ENCODE measurements around the gene HEATR9.
"Not testable (repeated sequence)": the region's sequence is repeated elsewhere in the genome, so short reads cannot be mapped to it uniquely, and the experiment has no call there.

Gene HEATR9, protein sequence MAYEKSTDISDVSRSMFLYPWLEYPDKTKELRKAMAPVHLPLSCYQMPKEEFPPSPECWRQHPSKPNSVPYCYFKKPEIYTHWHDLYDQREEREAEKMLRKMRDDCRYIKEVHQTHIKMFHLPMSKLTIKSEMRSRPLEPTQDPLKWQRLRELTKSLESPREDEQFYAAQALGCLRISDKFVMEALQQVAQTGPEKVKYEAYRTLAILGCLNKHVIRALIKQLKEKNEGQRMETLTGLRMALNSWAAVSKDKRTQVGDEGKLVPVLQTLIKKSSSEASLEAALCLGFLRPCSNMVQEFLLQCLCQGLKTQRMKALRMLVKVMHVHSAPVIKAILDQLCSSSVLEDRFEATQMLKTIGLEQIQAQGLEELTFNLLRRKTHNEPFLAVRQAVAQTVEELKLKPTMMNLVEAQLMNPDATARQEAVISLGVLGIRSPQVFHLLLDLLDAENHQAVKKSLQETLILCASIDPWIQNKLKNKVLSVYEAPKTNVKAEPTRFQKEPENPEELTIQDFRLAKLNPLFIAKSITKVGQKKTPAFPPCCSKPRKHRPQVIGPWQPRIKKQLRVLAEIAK

DNA sequence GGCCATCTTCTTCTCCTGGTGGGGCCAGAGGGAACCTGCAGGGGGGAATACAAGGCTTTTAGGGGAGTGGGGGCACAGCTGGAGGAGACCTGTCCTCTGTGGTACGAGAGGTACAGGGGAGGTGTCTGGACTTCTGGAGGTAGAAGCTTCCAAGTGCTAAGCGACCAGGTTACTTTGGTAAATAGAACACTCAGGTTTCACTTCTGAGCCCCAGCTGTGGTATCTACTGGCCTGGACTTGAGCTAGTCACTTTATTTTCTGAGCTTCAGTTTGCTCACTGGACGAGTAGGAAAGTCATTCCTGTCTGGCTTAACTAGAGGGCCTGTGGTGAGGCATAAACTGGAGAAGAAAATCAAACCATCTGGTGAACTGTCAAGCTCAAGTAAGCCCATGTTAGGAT is at the start of gene HEATR9:
HEATR9 (minus strand) TSS at position 155 of the 400 bp plus-strand sequence; CDS start at position 6, 149 bp downstream.
- no peak for DNase-seq

DNA sequence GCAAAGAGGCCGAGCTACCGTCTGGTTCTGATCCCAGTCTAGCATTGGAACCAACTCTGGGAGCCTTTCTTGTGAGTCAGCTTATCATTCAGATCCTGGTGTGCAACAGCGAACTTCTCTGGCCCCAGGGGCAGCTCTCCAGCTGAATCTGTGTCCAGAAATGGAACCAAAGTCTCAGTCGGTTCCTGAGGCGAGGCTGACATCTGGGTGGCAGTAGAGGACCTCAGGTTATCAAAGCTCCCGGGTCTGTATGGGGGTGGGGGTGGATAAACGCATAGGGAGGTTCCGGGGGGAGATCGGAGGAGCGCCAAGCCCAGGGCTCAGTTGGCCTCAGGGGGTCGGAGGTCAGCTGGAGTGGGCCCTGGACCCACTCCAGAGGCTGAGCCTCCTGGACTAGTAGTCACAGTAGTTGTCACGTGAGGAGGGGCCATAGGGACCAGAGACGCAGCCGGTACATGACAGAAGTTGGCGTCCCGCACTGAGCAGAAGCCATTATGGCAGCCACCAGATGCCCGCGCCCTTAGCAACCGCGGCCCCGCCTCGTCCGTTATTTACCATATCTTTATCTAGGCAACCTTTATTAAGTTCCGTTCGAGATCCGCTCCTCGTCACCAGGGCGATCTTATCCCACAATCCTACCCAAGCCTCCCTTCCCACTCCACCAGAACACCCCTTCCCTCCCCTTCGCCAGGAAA is 49.0 kb upstream of the HEATR9 start:
- DNase-seq, result no peak

DNA sequence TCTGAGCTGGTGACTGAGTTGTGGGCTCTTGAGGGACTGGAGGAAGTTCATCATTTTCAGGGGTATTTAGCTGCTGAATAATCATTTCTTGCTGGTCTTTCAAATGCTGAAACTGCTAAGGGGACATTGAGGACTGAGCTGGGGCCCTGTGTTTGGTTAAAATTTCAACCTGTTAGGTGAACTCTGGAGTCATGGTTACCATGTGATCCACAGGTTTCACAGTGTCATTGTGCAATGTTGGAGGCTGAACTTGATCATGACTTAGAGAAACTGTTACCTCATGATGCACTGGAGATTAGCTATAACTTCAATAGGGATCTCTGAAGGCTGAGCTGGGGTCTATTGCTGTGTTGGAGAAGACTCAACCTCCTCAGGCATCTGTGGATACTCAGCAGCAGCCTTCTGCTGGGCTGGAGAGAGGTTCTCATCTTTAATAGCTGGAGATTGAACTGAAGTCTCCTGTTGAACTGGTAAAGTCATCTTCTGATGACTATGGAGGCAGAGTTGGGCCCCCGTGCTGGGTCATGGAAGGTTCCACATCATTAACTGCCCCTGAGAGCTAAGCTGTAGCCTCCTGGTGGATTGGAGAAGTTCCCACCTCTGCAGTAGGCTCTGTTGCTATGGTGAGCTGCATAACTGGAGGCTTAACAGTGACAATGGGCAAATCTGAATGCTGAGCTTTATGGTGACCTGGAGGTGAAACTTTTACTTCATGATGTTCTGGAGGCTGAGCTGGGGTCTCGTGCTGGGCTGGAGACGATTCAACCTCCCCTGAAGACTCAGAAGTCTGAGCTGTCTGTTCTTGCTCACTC is 46.7 kb upstream of the HEATR9 start:
- DNase-seq, result no peak

DNA sequence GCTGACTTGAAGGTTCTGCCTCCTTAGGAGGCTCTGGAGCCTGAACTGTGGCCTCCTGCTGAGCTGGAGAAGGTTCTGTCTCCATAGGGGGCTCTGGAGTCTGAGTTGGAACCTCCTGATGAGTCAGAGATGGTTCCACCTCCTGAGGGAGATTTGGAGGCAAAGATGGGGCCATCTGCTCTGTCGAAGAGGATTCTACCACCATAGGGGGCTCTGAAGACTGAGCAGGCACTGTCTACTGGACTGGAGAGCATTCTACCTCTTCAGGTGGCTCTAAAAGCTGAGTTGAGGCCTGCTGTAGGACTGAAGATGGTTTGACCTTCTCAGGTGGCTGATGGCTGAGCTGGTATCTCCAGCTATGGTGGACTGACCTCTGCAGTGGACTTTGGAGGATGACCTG is 45.7 kb upstream of the HEATR9 start:
- DNase-seq, result no peak

DNA sequence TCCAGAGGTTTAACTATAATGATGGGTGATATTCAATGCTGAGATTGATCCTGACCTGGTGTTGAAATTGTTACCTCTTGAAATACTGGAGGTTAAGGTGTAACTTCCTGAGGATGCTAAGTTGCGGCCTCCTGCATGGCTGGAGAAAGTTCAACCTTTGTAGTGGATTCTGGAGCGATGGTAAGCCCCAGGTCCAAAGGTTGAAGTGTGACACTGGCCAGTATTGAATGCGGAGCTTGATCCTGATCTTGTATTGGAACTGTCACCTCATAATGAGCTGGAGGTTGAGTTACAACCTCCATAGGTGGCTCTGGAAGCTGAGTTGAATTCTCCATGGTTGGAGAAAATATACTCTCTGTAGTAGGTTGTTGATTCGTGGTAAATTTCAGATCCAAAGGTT is 44.9 kb upstream of the HEATR9 start:
- no peak for DNase-seq

DNA sequence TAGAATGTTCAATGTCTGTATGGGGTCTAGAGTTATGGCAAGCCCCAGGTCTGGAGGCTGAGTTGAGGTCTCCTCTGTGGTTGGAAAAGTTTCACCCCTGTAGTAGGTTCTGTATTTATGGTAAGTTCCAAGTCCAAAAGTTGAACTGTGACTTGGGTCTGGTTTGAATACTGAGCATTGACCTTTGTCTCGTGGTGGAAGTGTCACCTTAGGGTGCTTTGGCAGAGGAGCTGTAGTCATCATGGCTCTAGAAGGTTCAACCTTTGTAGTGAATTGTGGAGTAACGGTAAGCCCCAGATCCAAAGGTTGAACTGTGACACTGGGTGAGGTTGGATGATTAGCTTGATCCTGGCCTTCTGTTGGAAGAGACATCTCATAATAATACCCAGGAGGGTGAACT is 44.3 kb upstream of the HEATR9 start:
- no peak for DNase-seq

DNA sequence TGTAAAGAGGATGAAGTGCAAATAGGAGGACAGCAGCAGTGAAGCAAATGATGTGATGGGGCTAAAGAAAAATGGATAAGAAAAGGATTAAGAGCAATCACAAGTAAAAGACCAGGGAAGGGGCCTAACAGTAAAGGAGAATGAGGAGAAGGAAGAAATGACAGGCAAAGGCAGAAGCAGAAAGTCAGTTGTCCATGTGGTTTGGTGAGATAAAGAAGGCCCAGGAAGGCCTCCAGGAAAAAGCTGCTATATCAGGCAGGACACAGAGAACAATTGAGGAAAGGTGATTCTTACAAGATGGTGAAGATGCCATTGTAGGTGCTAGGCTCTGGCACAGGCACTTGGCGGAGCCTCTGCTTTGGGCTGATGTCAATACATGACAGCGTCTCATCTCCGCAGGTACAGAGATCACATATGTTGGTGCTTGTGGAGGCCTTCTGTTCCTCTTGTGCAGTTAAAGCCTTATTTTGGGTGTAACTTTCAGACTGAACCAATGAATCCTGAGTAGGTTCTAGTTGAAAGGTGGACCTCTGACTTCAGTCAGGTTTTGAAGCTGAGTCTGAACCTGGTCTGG is 43.7 kb upstream of the HEATR9 start:
- DNase-seq, result no peak

DNA sequence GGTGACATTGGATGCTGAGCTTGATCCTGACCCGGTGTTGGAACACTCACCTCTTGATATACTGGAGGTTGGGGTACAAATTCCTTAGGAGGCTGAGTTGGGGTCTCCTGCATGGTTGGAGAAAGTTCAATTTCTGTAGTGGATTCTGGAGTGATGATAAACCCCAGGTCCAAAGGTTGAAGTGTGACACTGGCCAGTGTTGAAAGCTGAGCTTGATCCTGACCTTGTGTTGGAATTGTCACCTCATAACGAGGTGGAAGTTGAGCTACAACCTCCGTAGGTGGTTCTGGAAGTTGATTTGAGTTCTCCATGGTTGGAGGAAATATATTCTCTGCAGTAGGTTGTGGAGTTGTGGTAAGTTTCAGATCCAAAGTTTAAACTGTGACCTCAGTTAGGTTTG is 40.7 kb upstream of the HEATR9 start:
- no peak for DNase-seq

DNA sequence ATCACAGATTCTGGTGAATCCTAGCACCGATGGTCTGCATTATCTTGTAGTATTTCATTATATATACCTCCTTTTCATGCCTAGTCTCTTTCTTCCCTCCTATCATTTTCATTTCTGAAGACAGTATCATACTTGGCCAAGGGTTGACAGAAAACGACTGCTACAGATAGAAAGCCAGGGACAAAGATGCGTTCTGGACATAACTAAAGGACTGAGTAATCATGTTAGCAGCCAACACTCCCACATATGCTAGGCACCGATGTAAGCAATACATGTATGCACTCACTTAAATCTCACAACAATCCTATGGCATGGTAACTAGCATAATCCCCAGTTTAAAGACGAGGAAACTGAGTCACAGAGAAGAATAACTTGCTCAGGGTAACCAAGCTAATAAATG is 39.0 kb upstream of the HEATR9 start:
- DNase-seq, result no peak

DNA sequence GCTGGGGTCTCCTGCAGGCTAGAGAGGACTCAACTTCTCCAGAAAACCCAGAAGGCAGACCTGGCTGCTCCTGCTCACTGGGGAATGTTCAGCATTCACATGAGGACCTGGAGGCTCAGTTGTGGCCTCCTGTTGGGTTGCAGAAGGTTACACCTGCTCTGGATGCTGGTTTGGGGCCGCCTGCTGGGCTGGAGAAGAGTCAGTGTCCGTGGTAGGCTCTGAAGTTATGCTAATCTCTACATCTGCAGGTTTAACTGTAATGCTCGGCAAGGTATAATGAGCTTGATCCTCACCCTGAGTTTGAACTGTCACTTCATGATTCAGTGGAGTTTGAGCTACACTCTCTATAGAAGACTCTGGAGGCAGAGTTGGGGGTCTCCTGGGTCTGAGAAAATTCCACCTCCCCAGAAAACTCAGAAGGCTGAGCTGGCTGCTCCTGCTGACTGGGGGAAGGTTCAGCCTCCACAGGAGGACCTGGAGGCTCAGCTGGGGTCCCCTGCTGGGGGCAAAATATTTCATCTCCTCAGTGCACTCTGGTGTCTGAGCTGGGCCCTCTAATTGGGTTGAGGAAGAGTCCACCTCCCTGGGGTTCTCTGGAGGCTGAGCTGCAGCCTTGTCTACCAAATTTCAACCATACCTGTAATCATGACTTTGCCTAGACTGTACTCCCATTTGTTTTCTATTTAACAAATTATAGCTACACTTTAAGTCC is 38.4 kb upstream of the HEATR9 start:
- no peak for DNase-seq

DNA sequence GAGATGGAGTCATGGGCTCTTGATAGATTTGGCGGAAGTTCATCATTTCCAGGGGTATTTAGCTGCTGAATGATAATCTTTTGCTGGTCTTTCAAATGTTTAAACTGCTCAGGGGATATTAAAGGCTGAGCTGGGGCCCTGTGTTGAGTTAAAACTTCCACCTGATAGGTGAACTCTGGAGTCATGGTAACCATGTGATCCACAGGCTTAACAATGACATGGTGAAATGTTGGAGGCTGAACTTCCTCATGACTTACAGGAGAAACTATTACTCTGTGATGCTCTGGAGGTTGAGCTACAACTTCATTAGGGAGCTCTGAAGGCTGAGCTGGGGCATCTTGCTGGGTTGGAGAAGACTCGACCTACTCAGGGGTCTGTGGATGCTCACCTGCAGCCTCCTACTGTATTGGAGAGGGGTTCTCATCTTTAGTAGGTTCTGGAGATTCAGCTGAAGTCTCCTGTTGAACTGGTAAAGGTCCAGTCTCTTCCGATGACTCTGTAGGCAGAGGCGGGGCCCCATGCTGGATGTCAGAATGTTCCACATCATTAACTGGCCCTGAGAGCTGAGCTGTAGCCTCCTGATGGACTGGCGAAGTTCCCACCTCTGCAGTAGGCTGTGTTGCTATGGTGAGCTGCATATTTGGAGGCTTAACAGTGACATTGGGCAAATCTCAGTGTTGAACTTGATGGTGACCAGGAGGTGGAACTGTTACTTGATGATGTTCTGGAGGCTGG is 37.7 kb upstream of the HEATR9 start:
- DNase-seq, result no peak

DNA sequence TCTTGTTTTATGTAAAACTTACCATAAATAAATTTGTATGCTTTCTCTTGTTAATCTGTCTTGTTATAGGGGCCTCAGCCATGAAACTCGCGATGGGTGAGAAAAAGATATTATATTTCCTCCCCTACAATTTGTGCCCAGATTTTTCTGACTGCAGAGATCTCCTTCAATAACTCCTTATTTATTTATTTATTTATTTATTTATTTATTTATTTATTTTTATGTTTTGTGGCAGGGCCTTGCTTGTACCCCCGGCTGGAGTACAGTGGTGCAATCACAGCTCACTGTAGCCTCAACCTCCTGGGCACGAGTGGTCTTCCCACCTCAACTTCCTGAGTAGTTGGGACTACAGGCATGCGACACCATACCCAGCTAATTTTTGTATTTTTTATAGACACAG is 34.8 kb upstream of the HEATR9 start:
- DNase-seq, result no peak

DNA sequence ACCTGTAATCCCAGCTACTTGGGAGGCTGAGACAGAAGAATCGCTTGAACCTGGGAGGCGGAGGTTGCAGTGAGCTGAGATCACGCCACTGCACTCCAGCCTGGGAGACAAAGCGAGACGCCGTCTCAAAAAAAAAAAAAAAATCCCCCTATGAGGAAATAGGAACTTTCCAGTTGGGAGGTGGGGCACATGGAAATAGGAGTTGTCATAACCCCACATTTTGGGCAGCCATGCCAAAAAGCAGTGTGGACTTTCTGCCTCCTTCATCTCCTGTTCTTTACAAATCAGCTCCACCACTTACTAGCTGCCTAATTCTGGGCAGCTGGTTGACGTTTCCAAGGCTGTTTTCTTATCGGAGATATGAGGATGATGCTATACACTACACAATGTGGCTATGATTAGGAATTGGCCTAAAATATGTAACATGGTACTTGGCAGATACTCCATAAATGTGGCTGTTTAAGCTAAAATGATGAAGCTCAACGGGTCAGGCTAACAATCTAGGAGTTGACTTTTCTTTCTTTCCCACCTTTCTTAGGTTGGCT is 33.0 kb upstream of the HEATR9 start:
- no peak for DNase-seq

DNA sequence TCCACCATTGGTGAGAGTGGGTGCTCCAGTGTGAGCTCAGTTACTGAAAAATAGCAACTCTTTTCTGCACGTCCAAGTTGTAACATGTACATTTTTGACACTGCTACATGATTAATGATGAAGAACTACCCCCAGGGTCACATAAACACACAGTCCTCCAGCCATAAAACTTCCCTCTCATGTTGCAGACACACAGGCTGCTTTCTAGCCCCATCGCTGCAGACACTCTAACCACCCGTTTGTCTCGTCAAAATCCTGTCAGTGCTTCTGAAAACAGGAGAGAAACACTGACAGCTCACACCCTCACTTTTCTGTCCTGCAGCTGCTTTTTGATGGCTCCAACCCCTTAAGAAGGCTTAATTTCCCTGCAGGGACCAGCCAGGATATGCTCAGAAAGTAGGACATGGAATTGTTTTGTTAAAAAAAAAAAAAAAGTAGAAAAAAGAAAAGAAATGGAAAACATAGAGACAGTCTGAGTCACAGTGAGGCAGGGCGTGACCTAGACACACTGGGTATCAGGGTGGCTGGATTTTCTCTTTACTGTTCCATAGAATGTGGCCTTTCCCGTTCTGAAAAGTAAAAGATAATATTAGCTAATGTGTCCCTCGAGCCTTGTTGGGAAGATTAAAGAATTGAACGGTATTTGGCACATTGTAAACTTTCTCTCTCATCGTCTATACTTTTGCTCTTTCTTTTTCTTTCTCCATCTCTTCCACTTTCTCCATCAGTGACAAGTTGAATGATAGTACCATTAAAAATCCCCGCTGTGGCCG is 32.2 kb upstream of the HEATR9 start:
- no peak for DNase-seq

DNA sequence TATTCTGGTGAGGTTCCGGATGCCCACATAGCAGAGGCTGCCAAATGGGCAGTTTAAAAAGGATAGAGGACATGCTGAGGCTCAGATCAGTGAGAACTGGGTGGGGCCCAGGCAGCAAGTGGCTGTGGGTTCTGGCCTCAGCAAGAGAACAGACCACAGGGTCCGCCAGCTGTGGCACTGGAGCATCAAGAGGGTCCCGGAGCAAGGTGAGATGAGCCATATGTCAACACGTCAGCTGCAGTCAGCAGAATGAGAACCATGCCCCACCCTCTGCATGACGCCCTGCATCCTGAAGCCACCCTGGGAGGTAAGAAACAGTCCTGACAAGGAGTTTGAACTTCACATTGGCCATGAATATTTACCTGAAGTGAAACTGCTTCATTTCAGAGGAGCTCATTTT is 31.6 kb upstream of the HEATR9 start:
- no peak for DNase-seq

DNA sequence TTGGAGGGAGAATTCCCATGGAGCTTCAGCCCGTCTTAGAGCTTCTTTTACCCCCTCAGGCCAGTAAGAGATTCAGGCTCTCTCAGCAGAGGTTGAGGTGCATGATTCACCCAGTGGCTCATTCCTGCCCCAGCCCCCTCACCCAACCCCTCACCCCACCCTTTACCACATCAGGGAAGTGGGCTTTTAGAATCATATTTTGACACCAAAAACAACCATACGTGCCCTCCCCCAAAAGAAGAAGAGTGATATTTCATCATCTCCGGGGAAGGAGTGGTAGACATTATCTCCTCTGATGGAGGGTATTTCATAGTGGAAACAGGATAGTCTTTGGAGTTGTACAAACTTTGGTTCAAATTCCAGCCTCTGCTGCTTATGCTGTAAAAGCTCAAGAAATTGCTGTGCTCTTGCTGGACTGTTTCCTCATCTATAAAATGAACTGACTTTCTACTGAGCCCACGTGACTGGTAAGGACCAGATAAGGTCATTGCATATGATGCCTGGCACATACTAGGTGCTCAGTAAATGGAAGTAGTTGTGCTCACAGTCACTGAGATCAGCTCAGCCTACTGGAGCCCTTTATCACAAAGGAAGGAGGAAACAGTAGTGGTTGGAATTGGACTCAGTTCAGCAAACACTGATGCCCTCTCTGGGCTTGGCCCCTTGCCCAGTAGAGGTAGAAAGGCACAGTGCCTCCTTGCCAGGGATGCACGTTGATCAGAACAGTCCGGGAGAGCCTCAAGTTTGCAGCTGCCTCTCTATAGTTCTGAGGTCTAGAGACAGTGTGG is 29.8 kb upstream of the HEATR9 start:
- DNase-seq, result no peak

DNA sequence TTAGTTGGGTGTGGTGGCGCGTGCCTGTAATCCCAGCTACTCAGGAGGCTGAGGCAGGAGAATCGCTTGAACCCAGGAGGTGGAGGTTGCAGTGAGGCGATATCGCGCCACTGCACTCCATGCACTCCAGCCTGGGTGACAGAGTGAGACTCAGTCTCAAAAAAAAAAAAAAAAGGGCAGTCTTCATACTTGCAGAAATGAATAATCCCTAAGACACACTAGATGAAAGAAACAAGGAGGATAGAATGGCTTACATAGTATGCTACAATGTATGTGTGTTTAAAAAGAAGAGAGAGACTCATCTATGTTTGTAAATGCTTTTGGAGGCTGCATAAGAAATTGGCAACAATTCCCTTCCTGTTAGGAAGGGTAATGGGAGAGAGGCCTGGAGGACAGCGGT is 29.1 kb upstream of the HEATR9 start:
- not testable (repeated sequence) for DNase-seq

DNA sequence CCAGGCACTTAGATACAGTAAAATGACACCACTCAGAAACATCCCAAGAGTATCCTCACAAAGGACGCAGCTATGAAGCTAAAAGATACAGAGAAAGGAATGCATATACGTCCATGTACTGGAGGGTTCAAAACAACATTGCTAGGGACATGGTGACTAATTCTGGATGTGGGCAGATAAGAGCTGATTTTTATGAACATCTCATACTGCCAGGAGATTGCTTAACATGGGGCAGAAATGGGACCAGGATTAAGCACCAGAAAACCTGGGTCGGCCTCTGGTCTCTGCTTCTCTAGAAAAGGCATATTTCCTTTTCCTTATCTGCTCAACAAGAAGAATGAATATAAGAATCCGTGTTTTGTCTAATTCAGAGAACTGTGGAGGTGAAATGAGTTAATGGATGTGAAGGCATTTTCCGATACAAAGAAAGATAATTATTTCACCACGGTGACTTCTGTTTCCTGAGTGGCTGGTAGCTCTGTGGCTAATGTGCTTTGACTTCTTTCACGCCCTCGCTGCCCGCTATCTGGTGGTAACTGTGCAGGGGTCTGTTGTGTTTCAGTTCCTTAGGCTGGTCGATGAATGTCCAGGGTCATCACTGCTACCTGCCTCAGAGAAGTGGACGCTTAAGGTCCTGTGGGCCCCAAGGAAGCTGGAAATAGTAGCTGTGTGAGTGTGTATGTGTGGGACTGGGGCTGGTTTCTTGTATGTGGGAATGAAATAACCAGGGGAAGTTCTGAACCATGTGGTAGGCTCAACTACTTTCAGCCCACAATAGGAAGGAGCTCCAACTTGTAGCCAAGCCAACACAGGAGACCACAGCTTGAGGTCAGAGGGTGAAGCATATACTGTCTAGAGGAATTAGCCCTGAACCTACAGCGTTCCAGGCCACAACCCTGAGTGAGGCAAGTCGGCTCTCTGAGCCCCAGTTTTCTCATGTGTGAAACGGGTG is 27.2 kb upstream of the HEATR9 start:
- DNase-seq, result no peak

Data from stimulated activated CD4-positive, alpha-beta T cell treated with anti-CD3 and anti-CD28 coated beads, Interleukin-12 subunit alpha, Interleukin-12 subunit beta, amount 100 ng/mL, for 4 hours (primary cell).